ENCODE data around the gene TMEM205. TPM values are rescaled to one million over a fixed set of nuclear protein-coding genes. Genes with fewer than 3 reads are reported as not detected.
"Not testable (repeated sequence)": the region's sequence is repeated elsewhere in the genome, so short reads cannot be mapped to it uniquely, and the experiment has no call there.

The TMEM205 gene
- polyA plus RNA-seq, 5 donors, result 66.0 to 99.0 (median 79.6) TPM

GRCh38 chr19:11375143-11375948 is 29.3 kb upstream of the TMEM205 start:
- DNase-seq, result no peak

- DNase-seq, result peak; percentile 98 to 99
Observed at GRCh38 chr19:11374433-11375142, 28.5 kb upstream of the TMEM205 start, which contains the start of gene SWSAP1. TSS of gene SWSAP1 (plus strand) at chr19:11374666. CDS start at chr19:11374681, 15 bp downstream.

- no peak for DNase-seq
Observed at GRCh38 chr19:11373885-11374432, 27.9 kb upstream of the TMEM205 start.

- DNase-seq, result peak in 1 of 2 donors; percentile 40
Observed at GRCh38 chr19:11373166-11373884, 27.3 kb upstream of the TMEM205 start.

DNA sequence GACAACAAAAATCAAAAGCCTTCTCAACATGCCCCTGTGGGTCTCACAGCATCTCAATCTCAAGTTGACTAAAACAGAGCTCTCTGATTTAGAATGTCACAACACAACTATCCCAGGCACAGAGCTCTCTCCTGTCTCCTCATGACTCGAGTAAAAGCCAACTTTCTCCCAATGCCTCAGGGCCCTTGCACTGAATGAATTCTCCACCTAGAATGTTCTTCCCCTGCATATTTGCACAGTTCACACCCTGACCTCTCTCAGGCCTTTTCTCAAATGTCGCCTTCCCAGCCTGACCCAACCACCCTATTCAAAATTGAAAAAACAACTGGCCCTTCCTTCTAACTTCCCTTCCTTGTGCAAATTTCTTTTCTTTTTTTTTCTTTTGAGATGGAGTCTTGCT is 24.7 kb upstream of the TMEM205 start:
- no peak for DNase-seq

DNA sequence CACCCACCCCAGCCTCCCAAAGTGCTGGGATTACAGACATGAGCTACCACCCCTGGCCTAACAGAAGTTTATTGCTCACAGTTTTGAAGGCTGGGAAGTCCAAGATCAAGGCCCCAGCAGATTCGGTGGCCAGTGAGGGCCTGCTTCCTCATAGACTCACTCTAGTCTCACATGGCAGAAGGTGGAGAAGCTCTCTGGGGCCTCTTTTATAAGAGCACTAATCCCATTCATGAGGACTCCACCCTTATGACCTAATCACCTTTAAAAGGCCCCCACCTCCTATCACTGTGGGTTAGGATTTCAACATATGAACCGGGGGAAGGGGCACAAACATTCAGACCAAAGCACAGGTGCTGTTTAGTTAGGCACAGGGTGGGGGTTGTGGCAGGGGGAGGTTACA is 21.5 kb upstream of the TMEM205 start:
- no peak for DNase-seq

- DNase-seq, result no peak
Observed at GRCh38 chr19:11365557-11366117, 19.6 kb upstream of the TMEM205 start.

DNA sequence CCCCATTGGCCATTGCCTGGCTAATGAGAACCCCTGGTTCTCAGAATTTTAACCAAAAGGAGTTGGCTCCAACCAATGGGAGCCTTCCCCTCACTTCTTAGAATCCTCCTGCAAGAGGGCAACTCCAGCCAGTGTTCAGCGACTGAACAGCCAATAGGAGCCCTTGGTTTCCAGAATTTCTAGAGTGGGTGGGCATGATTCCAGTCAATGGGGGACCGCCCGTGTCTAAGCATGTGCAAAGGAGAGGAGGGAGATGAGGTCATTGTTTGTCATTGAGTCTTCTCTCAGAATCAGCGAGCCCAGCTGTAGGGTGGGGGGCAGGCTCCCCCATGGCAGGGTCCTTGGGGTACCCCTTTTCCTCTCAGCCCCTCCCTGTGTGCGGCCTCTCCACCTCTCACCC is 18.9 kb upstream of the TMEM205 start:
- no peak for DNase-seq

DNA sequence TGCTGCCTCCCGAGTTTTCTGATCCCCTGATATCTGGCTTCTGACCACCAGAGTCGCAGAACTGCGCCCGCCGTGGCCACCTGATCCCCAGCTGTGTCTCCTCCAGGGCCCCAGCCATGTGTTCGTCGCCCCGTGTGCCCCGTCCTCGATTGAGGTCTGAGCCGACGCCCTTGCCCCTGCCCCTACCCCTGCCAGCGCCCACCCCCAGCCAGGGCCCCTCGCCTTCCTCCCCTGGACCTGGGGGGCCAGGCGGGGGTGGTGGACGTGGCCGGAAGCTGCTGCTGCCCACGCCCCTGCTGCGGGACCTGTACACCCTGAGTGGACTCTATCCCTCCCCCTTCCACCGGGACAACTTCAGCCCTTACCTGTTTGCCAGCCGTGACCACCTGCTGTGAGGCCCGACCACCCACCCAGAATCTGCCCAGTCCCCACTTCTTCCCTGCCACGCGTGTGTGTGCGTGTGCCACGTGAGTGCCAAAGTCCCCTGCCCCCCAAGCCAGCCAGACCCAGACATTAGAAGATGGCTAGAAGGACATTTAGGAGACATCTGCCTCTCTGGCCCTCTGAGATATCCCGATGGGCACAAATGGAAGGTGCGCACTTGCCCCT is 18.3 kb upstream of the TMEM205 start:
- DNase-seq, result no peak

DNA sequence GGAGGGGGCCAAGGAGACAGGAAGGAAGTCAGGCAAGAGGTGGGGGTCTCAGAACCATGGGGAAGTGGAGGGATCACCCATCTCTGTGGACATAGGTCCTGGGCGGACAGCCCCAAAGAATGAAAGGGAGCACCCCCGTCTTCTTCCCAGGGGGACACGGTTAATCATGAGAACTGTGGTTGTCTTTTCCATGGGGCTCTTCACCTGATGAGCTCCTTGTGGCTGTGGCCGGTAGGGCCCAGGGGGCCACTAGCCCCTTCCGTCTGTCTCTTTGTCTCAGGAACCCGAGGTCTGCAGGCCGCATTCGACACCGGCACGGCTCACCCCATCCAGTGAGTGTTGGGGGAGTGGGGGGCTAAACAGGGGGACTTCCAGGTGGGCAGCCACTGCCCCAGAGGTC is 17.8 kb upstream of the TMEM205 start:
- no peak for DNase-seq

DNA sequence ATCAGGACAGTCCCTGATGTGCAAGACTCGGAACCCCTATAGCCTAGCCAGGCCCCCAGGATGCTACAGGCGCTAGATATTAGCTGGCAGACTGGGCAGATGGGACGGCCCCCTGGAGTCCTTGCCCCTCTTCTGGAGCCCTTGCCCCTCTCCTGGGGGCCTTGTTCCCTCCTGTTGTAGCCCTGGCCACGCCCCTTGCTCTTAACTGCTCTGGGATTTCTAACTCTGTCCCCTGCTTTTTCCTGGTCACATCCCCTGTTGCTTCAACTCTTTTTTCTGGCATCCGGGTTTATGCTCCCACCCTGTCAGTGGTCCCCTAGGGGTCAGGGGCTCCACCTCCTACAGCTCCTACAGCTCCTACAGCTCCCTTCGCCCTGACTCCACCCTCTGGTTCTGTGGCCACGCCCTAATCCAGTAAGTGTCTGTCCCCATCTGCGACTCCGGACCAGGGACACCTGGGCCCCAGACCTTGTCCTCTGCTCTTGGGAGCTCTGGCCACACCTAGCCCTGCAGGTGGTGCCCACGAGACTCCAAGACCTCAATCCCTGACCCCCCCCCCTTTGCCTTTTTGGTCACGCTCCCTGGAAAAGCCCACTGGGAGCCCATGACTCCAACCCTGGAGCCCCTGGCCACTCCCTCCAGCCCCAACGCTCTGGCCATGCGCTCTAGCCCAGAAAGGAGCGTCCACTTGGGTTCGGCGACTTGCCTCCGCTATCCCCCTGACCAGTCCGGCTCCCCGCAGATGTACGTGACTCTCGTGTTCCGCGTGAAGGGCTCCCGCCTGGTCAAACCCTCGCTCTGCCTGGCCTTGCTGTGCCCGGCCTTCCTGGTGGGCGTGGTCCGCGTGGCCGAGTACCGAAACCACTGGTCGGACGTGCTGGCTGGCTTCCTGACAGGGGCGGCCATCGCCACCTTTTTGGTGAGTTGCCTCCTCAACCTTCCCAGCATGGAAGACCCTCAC is 16.0 kb upstream of the TMEM205 start:
- no peak for DNase-seq

DNA sequence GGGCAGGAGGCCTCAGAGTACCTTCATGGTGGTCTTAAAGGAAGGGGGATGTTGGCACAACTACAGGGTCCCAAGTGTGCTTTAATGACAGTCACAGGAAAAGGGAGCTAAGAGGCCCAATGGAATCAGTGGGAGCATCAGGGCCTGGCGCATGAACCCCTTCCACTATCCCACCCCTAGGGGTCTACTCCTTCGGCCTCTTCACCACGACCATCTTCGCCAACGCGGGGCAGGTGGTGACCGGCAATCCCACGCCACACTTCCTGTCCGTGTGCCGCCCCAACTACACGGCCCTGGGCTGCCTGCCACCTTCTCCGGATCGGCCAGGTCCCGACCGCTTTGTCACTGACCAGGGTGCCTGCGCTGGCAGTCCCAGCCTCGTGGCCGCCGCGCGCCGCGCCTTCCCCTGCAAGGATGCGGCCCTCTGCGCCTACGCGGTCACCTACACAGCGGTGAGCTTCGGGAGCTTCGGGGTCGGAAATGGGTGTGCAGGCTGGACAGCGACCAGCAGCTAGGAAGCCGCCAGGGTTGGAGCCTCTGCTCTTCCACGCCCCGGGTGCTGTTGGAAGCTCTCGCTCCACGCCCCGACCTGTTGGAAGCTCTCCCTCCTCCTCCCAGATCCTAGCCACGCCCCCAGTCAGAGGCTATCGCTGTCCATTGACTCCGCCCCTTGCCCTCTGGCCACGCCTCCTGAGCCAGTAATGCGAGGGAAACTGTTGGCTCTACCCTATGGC is 15.1 kb upstream of the TMEM205 start:
- no peak for DNase-seq

- DNase-seq, result no peak
Observed at GRCh38 chr19:11359421-11359820, 13.4 kb upstream of the TMEM205 start.

- no peak for DNase-seq
Observed at GRCh38 chr19:11356676-11357550, 10.8 kb upstream of the TMEM205 start.

DNA sequence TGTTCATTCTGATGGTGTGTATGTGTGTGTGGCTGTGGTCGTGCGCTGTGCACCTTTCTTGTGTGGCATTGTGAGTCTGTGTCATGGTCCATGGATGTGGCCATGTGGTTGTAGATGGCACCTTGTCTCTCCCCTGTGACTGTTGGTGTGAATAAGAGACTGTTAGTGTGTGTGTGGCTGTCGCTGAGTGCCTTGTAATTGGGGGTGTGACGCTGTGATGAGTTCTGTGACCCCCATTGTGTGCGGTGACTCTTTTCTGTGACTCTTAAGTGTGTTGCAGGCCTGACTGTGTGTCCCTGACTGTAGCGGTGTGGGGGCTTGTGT is 10.0 kb upstream of the TMEM205 start:
- no peak for DNase-seq

- DNase-seq, result peak; percentile 75 to 79
Observed at GRCh38 chr19:11355160-11356073, 9.3 kb upstream of the TMEM205 start, which contains the start of gene PLPPR2. TSS of gene PLPPR2 (plus strand) at chr19:11355432. CDS start at chr19:11357674, 2,242 bp downstream.

- not testable (repeated sequence) for DNase-seq
Observed at GRCh38 chr19:11354102-11354501, 8.0 kb upstream of the TMEM205 start.
